22Rv1 (cell line): ENCODE data around the gene PTTG1.

Experiments used
- H3K27ac ChIP-seq: fragments of 450-650 bp; 2 replicates; pipeline ENCODE4 v1.5.1; 2017
- CTCF ChIP-seq: fragments of 450-650 bp; IDR thresholded peaks from 2 replicates; pipeline ENCODE4 v1.5.1; 2017; ENCODE audit warnings: mild to moderate bottlenecking
- ZFX ChIP-seq: fragments of 450-650 bp; IDR thresholded peaks from 2 replicates; pipeline ENCODE4 v1.6.1; 2017; ENCODE audit warnings: antibody characterized with exemption, borderline replicate concordance

Gene PTTG1

GRCh38 chr5:160473681-160474080, 52.0 kb downstream of the PTTG1 start:
- no peak for TF ChIP-seq ZFX
- TF ChIP-seq CTCF = no peak
- no peak overlapping the region for H3K27ac ChIP-seq

- no peak for TF ChIP-seq ZFX
- no peak overlapping the region for H3K27ac ChIP-seq
Measured at GRCh38 chr5:160474084-160474483, 52.4 kb downstream of the PTTG1 start.

GRCh38 chr5:160475864-160476438, 54.3 kb downstream of the PTTG1 start:
- no peak overlapping the region for H3K27ac ChIP-seq
- TF ChIP-seq CTCF = no peak
- TF ChIP-seq ZFX = no peak

GRCh38 chr5:160477266-160477970, 55.8 kb downstream of the PTTG1 start:
- TF ChIP-seq CTCF (no peak), ZFX (no peak)
- H3K27ac ChIP-seq = no peak overlapping the region

- no peak overlapping the region for H3K27ac ChIP-seq
- TF ChIP-seq ZFX = no peak
- TF ChIP-seq CTCF = no peak
Measured at GRCh38 chr5:160478163-160478562, 56.5 kb downstream of the PTTG1 start.
